Measurements from ENCODE around the gene PCID2.
"Not testable (repeated sequence)": the region's sequence is repeated elsewhere in the genome, so short reads cannot be mapped to it uniquely, and the experiment has no call there.

Gene PCID2

DNA sequence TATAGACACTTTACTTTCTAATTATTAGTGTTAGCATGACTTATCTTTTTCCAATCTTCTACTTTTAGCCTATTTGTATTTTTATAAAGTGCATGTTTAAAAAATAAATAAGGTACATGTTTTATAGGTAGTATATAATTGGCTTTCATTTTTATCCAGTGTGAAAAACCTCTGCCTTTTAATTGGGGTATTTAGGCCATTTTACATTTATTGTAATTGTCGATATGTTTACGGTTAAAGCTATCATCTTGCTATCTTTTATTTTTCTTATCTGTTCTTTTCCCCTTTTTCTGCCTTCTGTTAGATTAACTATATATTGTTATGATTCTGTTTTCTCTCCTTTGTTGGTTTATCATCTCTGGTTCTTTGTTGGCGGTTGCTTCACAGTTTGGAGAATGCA lies 40.9 kb downstream of the PCID2 start:
- DNase-seq (ENCODE audit: extremely low spot score), result no peak
- no peak for TF ChIP-seq CTCF (IDR thresholded peaks at IDR 0.05; ENCODE audit: control extremely low read depth, extremely low read depth, low read depth, missing control alignments)
- POLR2A ChIA-PET, result no interaction called here
- CTCF ChIA-PET, result interaction anchor here (1.6 kb wide), 1 partner anchor 13 kb away, joined by 3 read pairs; no protein-coding TSS in a partner anchor

GRCh38 chr13:113167155-113167554 lies 41.3 kb downstream of the PCID2 start:
- ChIA-PET CTCF (interaction anchor here (1.6 kb wide), 1 partner anchor 13 kb away, joined by 3 read pairs; no protein-coding TSS in a partner anchor), POLR2A (no interaction called here)
- TF ChIP-seq CTCF (IDR thresholded peaks at IDR 0.05; ENCODE audit: control extremely low read depth, extremely low read depth, low read depth, missing control alignments), result no peak
- no peak for DNase-seq (ENCODE audit: extremely low spot score)

DNA sequence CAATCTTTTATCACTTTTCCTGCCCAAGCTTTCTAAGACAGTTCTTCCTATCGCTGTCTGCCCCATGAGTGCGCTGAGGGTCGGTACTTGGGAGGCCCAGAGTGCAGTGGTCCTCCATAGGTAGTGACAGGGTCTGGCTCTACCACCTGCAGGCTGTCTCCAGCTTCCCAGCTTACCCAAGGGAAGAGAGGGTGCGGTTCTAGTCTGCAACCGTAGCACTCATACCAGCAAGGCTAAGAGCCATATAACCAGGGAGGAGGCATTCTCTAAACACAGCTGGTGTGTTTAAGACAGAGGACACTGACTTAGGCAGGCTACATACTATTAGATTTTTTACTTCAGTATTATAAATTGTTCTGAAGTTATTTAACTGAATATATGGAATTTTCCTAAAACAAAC lies 41.8 kb downstream of the PCID2 start:
- no peak for TF ChIP-seq CTCF (IDR thresholded peaks at IDR 0.05; ENCODE audit: control extremely low read depth, extremely low read depth, low read depth, missing control alignments)
- ChIA-PET POLR2A (no interaction called here), CTCF (interaction anchor here (0.9 to 1.6 kb wide), 2 partner anchors 9 to 12 kb away, joined by 3 read pairs; no protein-coding TSS in a partner anchor)
- no peak for DNase-seq (ENCODE audit: extremely low spot score)

DNA sequence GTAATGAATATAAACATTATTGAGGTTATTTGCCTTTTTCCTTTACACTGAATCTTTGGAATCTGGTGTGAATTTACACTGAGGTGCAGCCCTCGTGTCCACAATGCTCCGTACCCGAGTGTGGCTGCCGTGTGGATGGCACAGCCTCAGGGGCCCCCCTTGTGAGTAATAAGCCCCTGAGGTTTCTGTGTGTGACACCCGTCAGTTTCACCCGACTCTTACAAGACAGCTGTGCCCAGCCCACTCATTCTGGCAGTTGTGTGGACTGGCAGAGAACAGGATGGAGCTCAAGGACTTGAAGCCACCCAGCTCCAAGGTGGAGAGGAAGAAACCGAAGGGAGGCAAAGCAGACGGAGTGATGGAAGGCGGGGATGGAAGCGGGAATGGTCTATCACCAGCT lies 42.2 kb downstream of the PCID2 start:
- CTCF ChIA-PET, result interaction anchor here (0.9 kb wide), 1 partner anchor 8 kb away, joined by 3 read pairs; no protein-coding TSS in a partner anchor
- TF ChIP-seq CTCF (IDR thresholded peaks at IDR 0.05; ENCODE audit: control extremely low read depth, extremely low read depth, low read depth, missing control alignments), result no peak
- no peak for DNase-seq (ENCODE audit: extremely low spot score)
- POLR2A ChIA-PET, result no interaction called here

DNA sequence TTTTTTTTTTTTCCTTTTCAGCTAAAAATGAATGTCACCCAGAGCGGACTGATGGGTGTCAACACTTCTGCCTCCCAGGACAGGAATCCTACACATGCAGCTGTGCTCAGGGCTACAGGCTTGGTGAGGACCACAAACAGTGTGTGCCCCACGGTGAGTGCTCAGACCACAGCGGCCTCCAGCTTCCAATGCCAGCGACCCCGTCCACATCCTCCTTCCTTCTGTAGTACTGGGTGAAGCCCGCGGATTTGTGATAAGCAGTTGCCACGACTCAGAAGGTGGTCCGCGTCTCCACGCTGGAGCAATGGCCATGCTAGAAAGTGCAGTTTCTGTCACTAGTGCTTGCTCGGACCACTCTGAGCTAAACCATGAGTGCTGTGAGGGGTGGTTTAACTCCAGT lies 44.0 kb downstream of the PCID2 start:
- ChIA-PET CTCF (no interaction called here), POLR2A (no interaction called here)
- TF ChIP-seq CTCF (IDR thresholded peaks at IDR 0.05; ENCODE audit: control extremely low read depth, extremely low read depth, low read depth, missing control alignments), result no peak
- no peak for DNase-seq (ENCODE audit: extremely low spot score)

GRCh38 chr13:113162783-113163685 lies 45.4 kb downstream of the PCID2 start:
- DNase-seq (ENCODE audit: extremely low spot score), result no peak
- ChIA-PET POLR2A (no interaction called here), CTCF (no interaction called here)
- TF ChIP-seq CTCF (IDR thresholded peaks at IDR 0.05; ENCODE audit: control extremely low read depth, extremely low read depth, low read depth, missing control alignments), result no peak

- POLR2A ChIA-PET; DNase-seq (ENCODE audit: extremely low spot score); CTCF ChIA-PET: not testable (repeated sequence)
Observed at GRCh38 chr13:113161975-113162374, 46.5 kb downstream of the PCID2 start.
